Fibroblast of the conjunctiva (primary cell): ENCODE data around the gene COX6B2.
A peak's percentile ranks its signal among the peaks of the same experiment; 100 is the strongest.

ENCODE experiments used
- DNase-seq: peaks from one replicate; pipeline ENCODE4 v3.0.0-alpha.2; 2010; ENCODE audit warnings: low read depth

COX6B2 gene

GRCh38 chr19:55383279-55384130 lies 29.0 kb upstream of the COX6B2 start:
- DNase-seq = peak; percentile 31

- DNase-seq = no peak
Measured at GRCh38 chr19:55382522-55383054, 28.1 kb upstream of the COX6B2 start.

- no peak for DNase-seq
Measured at GRCh38 chr19:55382013-55382412, 27.5 kb upstream of the COX6B2 start.

- no peak for DNase-seq
Measured at GRCh38 chr19:55379174-55379573, 24.7 kb upstream of the COX6B2 start.

GRCh38 chr19:55377356-55378131 lies 23.0 kb upstream of the COX6B2 start:
- no peak for DNase-seq

- DNase-seq = no peak
Measured at GRCh38 chr19:55376241-55376933, 21.9 kb upstream of the COX6B2 start, which contains the start of gene TMEM190. TSS of gene TMEM190 (plus strand) at chr19:55376826. CDS start at chr19:55376854, 28 bp downstream.

GRCh38 chr19:55373993-55374757 lies 19.7 kb upstream of the COX6B2 start:
- DNase-seq = no peak

GRCh38 chr19:55373306-55373992 lies 18.9 kb upstream of the COX6B2 start:
- DNase-seq = no peak

GRCh38 chr19:55372316-55373081 lies 18.0 kb upstream of the COX6B2 start:
- DNase-seq = no peak

- no peak for DNase-seq
Measured at GRCh38 chr19:55370305-55370988, 15.9 kb upstream of the COX6B2 start, which contains the start of gene IL11. TSS of gene IL11 (minus strand) at chr19:55370463. CDS start at chr19:55370310, 153 bp downstream.

- DNase-seq = no peak
Measured at GRCh38 chr19:55369653-55370304, 15.3 kb upstream of the COX6B2 start.

- DNase-seq = no peak
Measured at GRCh38 chr19:55368701-55369563, 14.4 kb upstream of the COX6B2 start.

GRCh38 chr19:55368106-55368505 lies 13.6 kb upstream of the COX6B2 start:
- no peak for DNase-seq

GRCh38 chr19:55366790-55367189 lies 12.3 kb upstream of the COX6B2 start:
- DNase-seq = no peak

GRCh38 chr19:55365964-55366363 lies 11.4 kb upstream of the COX6B2 start:
- no peak for DNase-seq

GRCh38 chr19:55365245-55365644 lies 10.7 kb upstream of the COX6B2 start:
- no peak for DNase-seq

- DNase-seq = no peak
Measured at GRCh38 chr19:55362990-55363716, 8.6 kb upstream of the COX6B2 start, which contains the start of gene GARIN5B. TSS of gene GARIN5B (minus strand) at chr19:55363260. CDS start at chr19:55363066, 194 bp downstream.
